ENCODE measurements around the gene REG4.

Gene REG4

GRCh38 chr1:119748040-119748439 lies 63.2 kb downstream of the REG4 start:
- 63% methylated on average over 3 of the region's 4 CpGs for WGBS
- Histone ChIP-seq H2AFZ (ENCODE audit: low read depth, low read length) (no peak overlapping the region), H3K23ac (ENCODE audit: low read length in 2 of 2) (no peak overlapping the region), H3K14ac (ENCODE audit: low read length in 2 of 2) (no peak overlapping the region), H3K9ac (ENCODE audit: low read length) (no peak overlapping the region), H2AK5ac (ENCODE audit: low read length, severe bottlenecking) (no peak overlapping the region), H2BK15ac (ENCODE audit: low read depth, poor library complexity, severe bottlenecking) (no peak overlapping the region), H3K4me2 (ENCODE audit: low read length, poor library complexity, severe bottlenecking) (no peak overlapping the region), H2BK12ac (ENCODE audit: low read length in 2 of 2) (no peak overlapping the region), H4K8ac (ENCODE audit: low read length) (no peak overlapping the region), H2BK5ac (ENCODE audit: low read depth, low read length, poor library complexity, severe bottlenecking) (no peak overlapping the region), H3K79me1 (replicated peaks; ENCODE audit: low read length, poor library complexity, severe bottlenecking) (no peaks in the 10 kb centered on the region), H3K18ac (ENCODE audit: low read depth in 1 of 2, low read length in 2 of 2) (no peak overlapping the region), H4K91ac (ENCODE audit: low read length) (no peak overlapping the region), H3K4me3 (ENCODE audit: insufficient read depth in 1 of 2, low read depth in 1 of 2, low read length in 2 of 2) (no peak overlapping the region), H3K4me1 (ENCODE audit: control insufficient read depth, insufficient read depth, low read depth, low read length) (no peaks in the 10 kb centered on the region), H3K27ac (ENCODE audit: low read length, poor library complexity, severe bottlenecking) (no peak overlapping the region), H2BK120ac (ENCODE audit: low read depth, low read length) (no peak overlapping the region), H3K9me3 (ENCODE audit: control insufficient read depth, low read length) (no peaks in the 10 kb centered on the region), H3K27me3 (ENCODE audit: control insufficient read depth in 1 of 2, insufficient read depth in 1 of 2, low read length in 2 of 2) (peaks cover 0 to 21% of the 10 kb centered on the region in 2 experiments), H3K4ac (ENCODE audit: low read depth in 1 of 2, low read length in 2 of 2) (no peak overlapping the region), H3K36me3 (ENCODE audit: control insufficient read depth in 1 of 2, insufficient read depth in 2 of 2, low read depth in 1 of 2, low read length in 2 of 2) (peaks cover 1 to 8% of the 10 kb centered on the region in 2 experiments)
- no peak for DNase-seq

- Histone ChIP-seq H2BK5ac (ENCODE audit: low read depth, low read length, poor library complexity, severe bottlenecking) (no peak overlapping the region), H3K9ac (ENCODE audit: low read length) (no peak overlapping the region), H3K23ac (ENCODE audit: low read length in 2 of 2) (no peak overlapping the region), H2AK5ac (ENCODE audit: low read length, severe bottlenecking) (no peak overlapping the region), H3K9me3 (ENCODE audit: control insufficient read depth, low read length) (no peaks in the 10 kb centered on the region), H3K79me1 (replicated peaks; ENCODE audit: low read length, poor library complexity, severe bottlenecking) (no peaks in the 10 kb centered on the region), H3K4me3 (ENCODE audit: insufficient read depth in 1 of 2, low read depth in 1 of 2, low read length in 2 of 2) (no peak overlapping the region), H4K91ac (ENCODE audit: low read length) (no peak overlapping the region), H2AFZ (ENCODE audit: low read depth, low read length) (no peak overlapping the region), H3K36me3 (ENCODE audit: control insufficient read depth in 1 of 2, insufficient read depth in 2 of 2, low read depth in 1 of 2, low read length in 2 of 2) (peaks cover 6 to 14% of the 10 kb centered on the region in 2 experiments), H3K18ac (ENCODE audit: low read depth in 1 of 2, low read length in 2 of 2) (no peak overlapping the region), H3K27ac (ENCODE audit: low read length, poor library complexity, severe bottlenecking) (no peak overlapping the region), H3K4me1 (ENCODE audit: control insufficient read depth, insufficient read depth, low read depth, low read length) (peaks cover 4% of the 10 kb centered on the region), H4K8ac (ENCODE audit: low read length) (no peak overlapping the region), H3K4ac (ENCODE audit: low read depth in 1 of 2, low read length in 2 of 2) (no peak overlapping the region), H3K27me3 (ENCODE audit: control insufficient read depth in 1 of 2, insufficient read depth in 1 of 2, low read length in 2 of 2) (peaks cover 0 to 18% of the 10 kb centered on the region in 2 experiments), H2BK15ac (ENCODE audit: low read depth, poor library complexity, severe bottlenecking) (no peak overlapping the region), H3K14ac (ENCODE audit: low read length in 2 of 2) (no peak overlapping the region), H3K4me2 (ENCODE audit: low read length, poor library complexity, severe bottlenecking) (no peak overlapping the region), H2BK12ac (ENCODE audit: low read length in 2 of 2) (no peak overlapping the region), H2BK120ac (ENCODE audit: low read depth, low read length) (no peak overlapping the region)
- WGBS, result 67% methylated on average over 2 of the region's 3 CpGs
- DNase-seq, result no peak
These were observed 63.8 kb downstream of the REG4 start for GRCh38 chr1:119747451-119747850.

GRCh38 chr1:119745034-119745433 lies 66.2 kb downstream of the REG4 start:
- no peak overlapping the region for H2AK5ac ChIP-seq (ENCODE audit: low read length, severe bottlenecking)
- no peak overlapping the region for H3K27ac ChIP-seq (ENCODE audit: low read length, poor library complexity, severe bottlenecking)
- no peak overlapping the region for H2BK120ac ChIP-seq (ENCODE audit: low read depth, low read length)
- no peak overlapping the region for H3K18ac ChIP-seq (ENCODE audit: low read depth in 1 of 2, low read length in 2 of 2)
- H3K79me1 ChIP-seq (replicated peaks; ENCODE audit: low read length, poor library complexity, severe bottlenecking), result no peaks in the 10 kb centered on the region
- H2BK15ac ChIP-seq (ENCODE audit: low read depth, poor library complexity, severe bottlenecking), result no peak overlapping the region
- H3K9ac ChIP-seq (ENCODE audit: low read length), result no peak overlapping the region
- no peak overlapping the region for H4K91ac ChIP-seq (ENCODE audit: low read length)
- no peak overlapping the region for H3K4me2 ChIP-seq (ENCODE audit: low read length, poor library complexity, severe bottlenecking)
- no peaks in the 10 kb centered on the region for H3K9me3 ChIP-seq (ENCODE audit: control insufficient read depth, low read length)
- H4K8ac ChIP-seq (ENCODE audit: low read length), result no peak overlapping the region
- no peak overlapping the region for H3K4me3 ChIP-seq (ENCODE audit: insufficient read depth in 1 of 2, low read depth in 1 of 2, low read length in 2 of 2)
- H3K4ac ChIP-seq (ENCODE audit: low read depth in 1 of 2, low read length in 2 of 2), result no peak overlapping the region
- H2BK12ac ChIP-seq (ENCODE audit: low read length in 2 of 2), result no peak overlapping the region
- H3K27me3 ChIP-seq (ENCODE audit: control insufficient read depth in 1 of 2, insufficient read depth in 1 of 2, low read length in 2 of 2), result peaks cover 0 to 8% of the 10 kb centered on the region in 2 experiments
- peaks cover 16% of the 10 kb centered on the region for H3K4me1 ChIP-seq (ENCODE audit: control insufficient read depth, insufficient read depth, low read depth, low read length)
- H3K14ac ChIP-seq (ENCODE audit: low read length in 2 of 2), result no peak overlapping the region
- H3K23ac ChIP-seq (ENCODE audit: low read length in 2 of 2), result no peak overlapping the region
- H3K36me3 ChIP-seq (ENCODE audit: control insufficient read depth in 1 of 2, insufficient read depth in 2 of 2, low read depth in 1 of 2, low read length in 2 of 2), result peaks cover 7 to 20% of the 10 kb centered on the region in 2 experiments
- WGBS, result 100% methylated on average over 1 of the region's 1 CpG
- no peak overlapping the region for H2BK5ac ChIP-seq (ENCODE audit: low read depth, low read length, poor library complexity, severe bottlenecking)
- DNase-seq, result no peak
- no peak overlapping the region for H2AFZ ChIP-seq (ENCODE audit: low read depth, low read length)

GRCh38 chr1:119744598-119744942 lies 66.7 kb downstream of the REG4 start:
- no peaks in the 10 kb centered on the region for H3K9me3 ChIP-seq (ENCODE audit: control insufficient read depth, low read length)

More at GRCh38 chr1:119744598-119744942, 66.7 kb downstream of the REG4 start:
- Histone ChIP-seq H3K36me3 (ENCODE audit: control insufficient read depth in 1 of 2, insufficient read depth in 2 of 2, low read depth in 1 of 2, low read length in 2 of 2) (peaks cover 7 to 20% of the 10 kb centered on the region in 2 experiments), H3K79me1 (replicated peaks; ENCODE audit: low read length, poor library complexity, severe bottlenecking) (no peaks in the 10 kb centered on the region), H2BK5ac (ENCODE audit: low read depth, low read length, poor library complexity, severe bottlenecking) (no peak overlapping the region), H3K4me1 (ENCODE audit: control insufficient read depth, insufficient read depth, low read depth, low read length) (peaks cover 16% of the 10 kb centered on the region), H3K14ac (ENCODE audit: low read length in 2 of 2) (no peak overlapping the region), H3K9ac (ENCODE audit: low read length) (no peak overlapping the region), H2BK12ac (ENCODE audit: low read length in 2 of 2) (no peak overlapping the region), H3K4me3 (ENCODE audit: insufficient read depth in 1 of 2, low read depth in 1 of 2, low read length in 2 of 2) (no peak overlapping the region), H3K4me2 (ENCODE audit: low read length, poor library complexity, severe bottlenecking) (no peak overlapping the region), H2BK15ac (ENCODE audit: low read depth, poor library complexity, severe bottlenecking) (no peak overlapping the region), H2AK5ac (ENCODE audit: low read length, severe bottlenecking) (no peak overlapping the region), H2AFZ (ENCODE audit: low read depth, low read length) (no peak overlapping the region), H3K18ac (ENCODE audit: low read depth in 1 of 2, low read length in 2 of 2) (no peak overlapping the region), H3K23ac (ENCODE audit: low read length in 2 of 2) (no peak overlapping the region), H3K27me3 (ENCODE audit: control insufficient read depth in 1 of 2, insufficient read depth in 1 of 2, low read length in 2 of 2) (peaks cover 0 to 3% of the 10 kb centered on the region in 2 experiments), H4K91ac (ENCODE audit: low read length) (no peak overlapping the region), H3K27ac (ENCODE audit: low read length, poor library complexity, severe bottlenecking) (no peak overlapping the region), H2BK120ac (ENCODE audit: low read depth, low read length) (no peak overlapping the region), H3K4ac (ENCODE audit: low read depth in 1 of 2, low read length in 2 of 2) (no peak overlapping the region), H4K8ac (ENCODE audit: low read length) (no peak overlapping the region)
- no CpG with 5 or more reads among the region's 1 CpG for WGBS
- DNase-seq, result no peak
